Suprapubic skin (tissue), 4 donors: Measurements from ENCODE around the gene STRN. TPM values are rescaled to one million over a fixed set of nuclear protein-coding genes. Genes with fewer than 3 reads are reported as not detected.

Experiments used
- DNase-seq, 2 donors: peaks; one replicate each; pipeline ENCODE4 v3.0.0-alpha.2; 2019; ENCODE audit warnings: low spot score in 2 of 2
- H3K27ac ChIP-seq: fragments of 200-600 bp; sonication (generic); one replicate; pipeline ENCODE4 v1.5.1; 2019
- H3K27me3 ChIP-seq: fragments of 200-600 bp; sonication (generic); one replicate; pipeline ENCODE4 v1.5.1; 2019
- H3K36me3 ChIP-seq: fragments of 200-600 bp; sonication (generic); one replicate; pipeline ENCODE4 v1.5.1; 2019
- H3K4me1 ChIP-seq: fragments of 200-600 bp; sonication (generic); one replicate; pipeline ENCODE4 v1.5.1; 2019
- H3K4me3 ChIP-seq: fragments of 200-600 bp; sonication (generic); one replicate; pipeline ENCODE4 v1.5.1; 2019; ENCODE audit warnings: mild to moderate bottlenecking
- H3K9me3 ChIP-seq: fragments of 200-600 bp; sonication (generic); one replicate; pipeline ENCODE4 v1.5.1; 2019
- EP300 ChIP-seq: sonication (generic); formaldehyde crosslinking; IDR thresholded peaks from one replicate; pipeline ENCODE4 v1.6.1; 2017; ENCODE audit warnings: antibody characterized with exemption
- POLR2A ChIP-seq, 2 donors: fragments of 450-650 bp; IDR thresholded peaks; one replicate each; pipeline ENCODE4 v1.6.1; 2017; ENCODE audit warnings: antibody characterized with exemption in 2 of 2, mild to moderate bottlenecking in 2 of 2, moderate library complexity in 2 of 2
- POLR2AphosphoS5 ChIP-seq, 3 donors: sonication (generic); formaldehyde crosslinking; IDR thresholded peaks; one replicate each; pipeline ENCODE4 v1.6.1; 2017; ENCODE audit warnings: antibody characterized with exemption in 3 of 3
- WGBS: methylation state at CpG from one replicate; pipeline ENCODE4 v1.1.5; 2018; 5-methylcytosine and 5-hydroxymethylcytosine counted together
- total RNA-seq, 4 donors: library from RNA; depleted of rRNA; stranded (reverse); fragments of >200 nt; gene quantifications; one replicate each; pipeline ENCODE4 v1.1.0, GENCODE V29; 2016
- TF ChIP-seq, protein P1 (sequence below), 2 donors: fragments of 200-600 bp in 1 of 2; fragments of 450-650 bp in 1 of 2; sonication (generic) in 1 of 2; IDR thresholded peaks; one replicate each; pipeline ENCODE4 v1.5.1; 2016 to 2019; ENCODE audit warnings: antibody characterized with exemption in 2 of 2, mild to moderate bottlenecking in 1 of 2, moderate library complexity in 1 of 2

STRN gene
- total RNA-seq, 4 donors from 2014 or later = 28.6 to 39.6 (median 37.5) TPM

DNA sequence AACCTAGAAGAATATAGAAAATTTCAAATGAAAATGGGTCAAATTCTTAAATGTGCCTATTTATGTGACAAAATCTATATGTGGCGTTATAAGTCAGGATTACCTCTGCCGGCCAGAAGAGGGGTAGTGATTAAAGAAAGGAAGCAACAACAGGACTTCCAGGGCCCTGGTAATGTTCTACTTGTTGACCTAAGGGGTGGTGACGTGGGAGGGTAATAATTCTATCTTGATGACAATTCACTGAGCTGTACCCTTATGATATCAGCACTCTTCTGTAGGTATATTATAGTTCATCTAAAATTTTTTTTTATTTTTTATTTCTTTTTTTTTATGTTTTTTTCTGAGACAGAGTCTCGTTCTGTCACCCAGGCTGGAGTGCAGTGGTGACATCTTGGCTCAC is 87.9 kb downstream of the STRN start:
- H3K4me3 ChIP-seq = no peak overlapping the region
- H3K27ac ChIP-seq = no peak overlapping the region
- H3K9me3 ChIP-seq = no peaks in the 10 kb centered on the region
- TF ChIP-seq, protein P1, sequence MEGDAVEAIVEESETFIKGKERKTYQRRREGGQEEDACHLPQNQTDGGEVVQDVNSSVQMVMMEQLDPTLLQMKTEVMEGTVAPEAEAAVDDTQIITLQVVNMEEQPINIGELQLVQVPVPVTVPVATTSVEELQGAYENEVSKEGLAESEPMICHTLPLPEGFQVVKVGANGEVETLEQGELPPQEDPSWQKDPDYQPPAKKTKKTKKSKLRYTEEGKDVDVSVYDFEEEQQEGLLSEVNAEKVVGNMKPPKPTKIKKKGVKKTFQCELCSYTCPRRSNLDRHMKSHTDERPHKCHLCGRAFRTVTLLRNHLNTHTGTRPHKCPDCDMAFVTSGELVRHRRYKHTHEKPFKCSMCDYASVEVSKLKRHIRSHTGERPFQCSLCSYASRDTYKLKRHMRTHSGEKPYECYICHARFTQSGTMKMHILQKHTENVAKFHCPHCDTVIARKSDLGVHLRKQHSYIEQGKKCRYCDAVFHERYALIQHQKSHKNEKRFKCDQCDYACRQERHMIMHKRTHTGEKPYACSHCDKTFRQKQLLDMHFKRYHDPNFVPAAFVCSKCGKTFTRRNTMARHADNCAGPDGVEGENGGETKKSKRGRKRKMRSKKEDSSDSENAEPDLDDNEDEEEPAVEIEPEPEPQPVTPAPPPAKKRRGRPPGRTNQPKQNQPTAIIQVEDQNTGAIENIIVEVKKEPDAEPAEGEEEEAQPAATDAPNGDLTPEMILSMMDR (IDR thresholded peaks at IDR 0.05) = no peak
- TF ChIP-seq POLR2A (IDR thresholded peaks at IDR 0.05) (no peak), EP300 (no peak), POLR2AphosphoS5 (IDR thresholded peaks at IDR 0.05) (no peak)
- H3K27me3 ChIP-seq = no peaks in the 10 kb centered on the region
- peaks cover 85% of the 10 kb centered on the region for H3K36me3 ChIP-seq
- no peaks in the 10 kb centered on the region for H3K4me1 ChIP-seq
- DNase-seq = no peak
- WGBS = 95% methylated on average over 4 of the region's 4 CpGs

DNA sequence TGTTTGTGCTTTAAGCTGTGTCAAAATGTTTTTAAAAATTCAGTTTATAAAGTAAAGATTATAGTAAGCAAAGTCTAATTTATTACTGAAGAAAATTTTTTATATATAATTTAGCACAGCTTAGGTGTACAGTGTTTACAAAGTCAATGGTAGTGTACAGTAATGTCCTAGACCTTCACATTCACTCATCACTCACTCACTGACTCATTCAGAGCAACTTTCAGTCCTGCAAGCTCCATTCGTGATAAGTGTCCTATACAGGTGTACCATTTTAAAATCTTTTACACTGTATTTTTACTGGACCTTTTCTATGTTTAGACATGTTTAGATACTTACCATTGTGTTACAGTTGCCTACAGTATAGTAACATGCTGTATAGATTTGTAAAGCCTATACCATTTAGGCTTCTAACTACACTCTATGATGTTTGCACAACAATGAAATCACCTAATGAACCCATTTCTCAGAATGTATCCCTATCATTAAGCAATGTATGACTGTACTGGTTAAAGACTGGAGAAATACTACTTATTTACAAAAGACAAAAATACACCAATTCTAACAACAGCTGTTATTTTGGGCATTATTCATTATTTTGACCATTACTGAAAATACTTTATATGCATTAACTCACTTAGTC is 95.1 kb downstream of the STRN start:
- H3K36me3 ChIP-seq = peaks cover 69% of the 10 kb centered on the region
- no peaks in the 10 kb centered on the region for H3K9me3 ChIP-seq
- no peak for DNase-seq
- no peaks in the 10 kb centered on the region for H3K27me3 ChIP-seq
- no peak overlapping the region for H3K27ac ChIP-seq
- WGBS = 86% methylated on average over 1 of the region's 1 CpG
- no peak for TF ChIP-seq POLR2AphosphoS5 (IDR thresholded peaks at IDR 0.05)
- TF ChIP-seq, protein P1 (IDR thresholded peaks at IDR 0.05) = no peak
- no peak for TF ChIP-seq EP300
- no peak for TF ChIP-seq POLR2A (IDR thresholded peaks at IDR 0.05)
- no peak overlapping the region for H3K4me3 ChIP-seq
- no peaks in the 10 kb centered on the region for H3K4me1 ChIP-seq

DNA sequence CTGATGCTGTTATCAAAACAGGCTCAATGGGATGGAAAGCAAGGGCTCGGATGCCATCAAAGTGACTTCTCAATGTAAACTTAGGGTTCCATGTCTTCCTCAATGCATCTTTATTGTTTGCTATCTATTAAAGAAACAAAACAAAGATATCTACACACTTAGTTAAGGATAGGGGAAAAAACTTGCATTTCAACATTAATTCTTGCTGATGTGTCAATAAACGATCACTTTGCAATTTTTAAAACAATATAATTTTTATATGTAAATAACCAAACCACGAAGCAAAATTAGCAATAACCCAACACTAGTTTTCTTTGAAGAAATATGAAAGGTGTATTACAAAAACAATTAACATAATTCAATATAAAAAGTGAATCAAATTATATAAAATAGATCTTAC is 96.7 kb downstream of the STRN start:
- Histone ChIP-seq H3K9me3 (no peaks in the 10 kb centered on the region), H3K27ac (no peak overlapping the region), H3K4me3 (no peak overlapping the region), H3K27me3 (no peaks in the 10 kb centered on the region), H3K4me1 (no peaks in the 10 kb centered on the region), H3K36me3 (peaks cover 61% of the 10 kb centered on the region)
- TF ChIP-seq EP300 (no peak), POLR2AphosphoS5 (IDR thresholded peaks at IDR 0.05) (no peak), POLR2A (IDR thresholded peaks at IDR 0.05) (no peak)
- TF ChIP-seq, protein P1 (IDR thresholded peaks at IDR 0.05) = no peak
- DNase-seq = no peak
- WGBS = 80% methylated on average over 3 of the region's 3 CpGs

DNA sequence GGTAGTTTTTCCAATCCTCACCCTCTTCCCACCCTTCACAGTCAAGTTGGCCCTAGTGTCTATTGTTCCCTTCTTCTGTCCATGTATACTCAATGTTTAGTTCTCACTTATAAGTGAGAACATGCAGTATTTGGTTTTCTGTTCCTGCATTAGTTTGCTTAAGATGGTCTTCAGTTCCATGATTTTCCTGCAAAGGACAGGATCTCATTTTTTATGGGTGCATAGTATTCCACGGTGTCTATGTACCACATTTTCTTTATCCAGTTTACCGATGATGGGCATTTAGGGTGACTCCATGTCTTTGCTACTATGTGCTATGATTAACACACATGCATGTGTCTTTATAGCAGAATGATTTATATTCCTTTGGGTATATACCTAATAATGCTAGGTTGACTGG is 104.4 kb downstream of the STRN start:
- TF ChIP-seq POLR2A (IDR thresholded peaks at IDR 0.05) (no peak), EP300 (no peak), POLR2AphosphoS5 (IDR thresholded peaks at IDR 0.05) (no peak)
- TF ChIP-seq, protein P1 (IDR thresholded peaks at IDR 0.05) = no peak
- no peaks in the 10 kb centered on the region for H3K27me3 ChIP-seq
- H3K36me3 ChIP-seq = peaks cover 46% of the 10 kb centered on the region

DNA sequence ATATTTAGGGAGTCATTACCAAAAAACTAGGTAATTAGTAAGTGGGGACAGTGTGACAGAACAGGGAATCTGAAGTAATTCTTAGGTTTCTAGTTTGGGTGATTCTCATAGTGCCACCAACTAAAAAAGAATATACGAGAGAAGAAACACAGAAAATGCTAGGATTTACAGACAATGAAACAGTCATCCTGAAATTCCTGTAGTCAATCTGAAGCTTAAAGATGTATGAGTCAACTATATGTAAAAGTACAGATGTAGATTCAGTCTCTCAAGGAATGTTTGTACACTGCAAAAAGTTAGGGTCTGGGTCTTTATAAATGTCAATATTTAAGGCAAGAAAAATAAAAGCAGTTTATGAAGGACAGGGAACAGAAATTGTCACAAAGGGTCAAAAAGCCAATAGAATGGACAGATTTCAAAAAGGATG is 107.0 kb downstream of the STRN start:
- Histone ChIP-seq H3K9me3 (no peaks in the 10 kb centered on the region), H3K36me3 (peaks cover 37% of the 10 kb centered on the region), H3K4me3 (no peak overlapping the region), H3K27me3 (no peaks in the 10 kb centered on the region), H3K4me1 (no peaks in the 10 kb centered on the region), H3K27ac (no peak overlapping the region)
- 80% methylated on average over 1 of the region's 1 CpG for whole genome bisulfite sequencing
- no peak for TF ChIP-seq POLR2AphosphoS5 (IDR thresholded peaks at IDR 0.05)
- TF ChIP-seq POLR2A (IDR thresholded peaks at IDR 0.05) = no peak
- TF ChIP-seq, protein P1 (IDR thresholded peaks at IDR 0.05) = no peak
- DNase-seq = no peak

More for the DNA sequence above, 104.4 kb downstream of the STRN start:
- Histone ChIP-seq H3K4me3 (no peak overlapping the region), H3K27ac (no peak overlapping the region), H3K9me3 (no peaks in the 10 kb centered on the region), H3K4me1 (no peaks in the 10 kb centered on the region)
- WGBS = 98% methylated on average over 2 of the region's 2 CpGs
- no peak for DNase-seq
